ENCODE measurements around the gene CDK15.

DNA sequence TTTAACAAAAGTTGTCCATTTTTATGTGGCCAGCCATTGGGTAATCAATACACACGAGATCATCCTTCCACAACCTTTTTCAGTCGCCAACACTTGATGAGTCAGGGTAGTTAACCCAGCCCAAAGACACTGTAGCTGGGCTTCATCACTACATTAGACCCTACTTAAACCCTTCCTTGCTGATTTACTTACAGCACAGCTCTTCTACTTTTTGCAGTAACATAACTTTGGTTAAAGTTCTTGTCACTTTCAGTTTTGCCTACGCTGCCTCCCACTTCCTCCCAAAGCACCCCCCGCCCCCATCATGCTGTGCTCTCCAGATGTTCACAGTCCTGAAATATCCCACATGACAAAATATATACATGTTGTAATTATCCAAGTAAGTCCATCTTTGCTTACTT, 103.6 kb downstream of the CDK15 start:
- TF ChIP-seq, protein P1, sequence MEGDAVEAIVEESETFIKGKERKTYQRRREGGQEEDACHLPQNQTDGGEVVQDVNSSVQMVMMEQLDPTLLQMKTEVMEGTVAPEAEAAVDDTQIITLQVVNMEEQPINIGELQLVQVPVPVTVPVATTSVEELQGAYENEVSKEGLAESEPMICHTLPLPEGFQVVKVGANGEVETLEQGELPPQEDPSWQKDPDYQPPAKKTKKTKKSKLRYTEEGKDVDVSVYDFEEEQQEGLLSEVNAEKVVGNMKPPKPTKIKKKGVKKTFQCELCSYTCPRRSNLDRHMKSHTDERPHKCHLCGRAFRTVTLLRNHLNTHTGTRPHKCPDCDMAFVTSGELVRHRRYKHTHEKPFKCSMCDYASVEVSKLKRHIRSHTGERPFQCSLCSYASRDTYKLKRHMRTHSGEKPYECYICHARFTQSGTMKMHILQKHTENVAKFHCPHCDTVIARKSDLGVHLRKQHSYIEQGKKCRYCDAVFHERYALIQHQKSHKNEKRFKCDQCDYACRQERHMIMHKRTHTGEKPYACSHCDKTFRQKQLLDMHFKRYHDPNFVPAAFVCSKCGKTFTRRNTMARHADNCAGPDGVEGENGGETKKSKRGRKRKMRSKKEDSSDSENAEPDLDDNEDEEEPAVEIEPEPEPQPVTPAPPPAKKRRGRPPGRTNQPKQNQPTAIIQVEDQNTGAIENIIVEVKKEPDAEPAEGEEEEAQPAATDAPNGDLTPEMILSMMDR (conservative IDR thresholded peaks at IDR 0.05), result no peak
- no peak for TF ChIP-seq EZH2 (IDR thresholded peaks at IDR 0.05; ENCODE audit: low read depth)

Measured in PC-9 (cell line).